ENCODE measurements around the gene UMPS.

Gene UMPS

GRCh38 chr3:124762661-124763011 is 32.4 kb downstream of the UMPS start:
- H3K4me1 ChIP-seq: peaks cover 0 to 21% (median 5%) of the 10 kb centered on the region in 4 donors
- DNase-seq: no peak
- H3K4me3 ChIP-seq: no peak overlapping the region
- no peaks in the 10 kb centered on the region for H3K27me3 ChIP-seq
- intact Hi-C loops (cut with DNase I; ENCODE audit: low total_unique reads): no loop called here
- H3K9me3 ChIP-seq: no peaks in the 10 kb centered on the region
- H3K36me3 ChIP-seq: peaks cover 46 to 54% (median 52%) of the 10 kb centered on the region in 3 donors
- H3K27ac ChIP-seq: peak overlapping the region; percentile 50 to 61
- TF ChIP-seq CTCF (IDR thresholded peaks at IDR 0.05): no peak

GRCh38 chr3:124763206-124763605 is 33.0 kb downstream of the UMPS start:
- peak overlapping the region; percentile 3 to 61 for H3K27ac ChIP-seq
- intact Hi-C loops (cut with DNase I; ENCODE audit: low total_unique reads): no loop called here
- H3K27me3 ChIP-seq: no peaks in the 10 kb centered on the region
- H3K4me1 ChIP-seq: peaks cover 0 to 21% (median 5%) of the 10 kb centered on the region in 4 donors
- no peak for TF ChIP-seq CTCF (IDR thresholded peaks at IDR 0.05)
- DNase-seq: no peak
- H3K4me3 ChIP-seq: no peak overlapping the region
- no peaks in the 10 kb centered on the region for H3K9me3 ChIP-seq
- H3K36me3 ChIP-seq: peaks cover 52 to 59% (median 58%) of the 10 kb centered on the region in 3 donors

- TF ChIP-seq CTCF (IDR thresholded peaks at IDR 0.05): no peak
- intact Hi-C loops (cut with DNase I; ENCODE audit: low total_unique reads): no loop called here
Measured at GRCh38 chr3:124763644-124764358, 33.5 kb downstream of the UMPS start.

GRCh38 chr3:124764746-124765145 is 34.5 kb downstream of the UMPS start:
- intact Hi-C loops (cut with DNase I; ENCODE audit: low total_unique reads): no loop called here
- H3K4me3 ChIP-seq: no peak overlapping the region
- no peaks in the 10 kb centered on the region for H3K9me3 ChIP-seq
- peaks cover 0 to 21% (median 6%) of the 10 kb centered on the region in 4 donors for H3K4me1 ChIP-seq
- TF ChIP-seq CTCF (IDR thresholded peaks at IDR 0.05): no peak
- DNase-seq: no peak
- peak overlapping the region in 1 of 2 donors; percentile 27 for H3K27ac ChIP-seq
- H3K27me3 ChIP-seq: no peaks in the 10 kb centered on the region
- peaks cover 59 to 75% (median 72%) of the 10 kb centered on the region in 3 donors for H3K36me3 ChIP-seq

More at GRCh38 chr3:124763644-124764358, 33.5 kb downstream of the UMPS start:
- H3K4me1 ChIP-seq: peaks cover 0 to 21% (median 5%) of the 10 kb centered on the region in 4 donors
- H3K36me3 ChIP-seq: peaks cover 57 to 65% (median 64%) of the 10 kb centered on the region in 3 donors
- no peaks in the 10 kb centered on the region for H3K9me3 ChIP-seq
- no peak for DNase-seq
- no peaks in the 10 kb centered on the region for H3K27me3 ChIP-seq
- H3K27ac ChIP-seq: peak overlapping the region in 1 of 2 donors; percentile 3
- no peak overlapping the region for H3K4me3 ChIP-seq

- Histone ChIP-seq H3K9me3 (no peaks in the 10 kb centered on the region), H3K4me3 (no peak overlapping the region), H3K36me3 (peaks cover 59 to 76% (median 72%) of the 10 kb centered on the region in 3 donors), H3K4me1 (peaks cover 0 to 25% (median 11%) of the 10 kb centered on the region in 4 donors), H3K27ac (peak overlapping the region in 1 of 2 donors; percentile 27), H3K27me3 (no peaks in the 10 kb centered on the region)
- intact Hi-C loops (cut with DNase I; ENCODE audit: low total_unique reads): no loop called here
- no peak for TF ChIP-seq CTCF (IDR thresholded peaks at IDR 0.05)
- DNase-seq: no peak
Measured at GRCh38 chr3:124765197-124765840, 35.1 kb downstream of the UMPS start.
